GM19351 (cell line): ENCODE results near the gene C2orf66.

Experiments used
- ATAC-seq: cut with Tn5 transposase; IDR thresholded peaks from one replicate; pipeline ENCODE4 v1.9.1; 2021; ENCODE audit warnings: mild to moderate bottlenecking, moderate library complexity; ENCODE audit not compliant: unreplicated experiment

The C2orf66 gene

GRCh38 chr2:196767101-196767500 is 42.1 kb downstream of the C2orf66 start:
- no peak for ATAC-seq

GRCh38 chr2:196759378-196759706 is 49.8 kb downstream of the C2orf66 start:
- no peak for ATAC-seq

- ATAC-seq: no peak
These were observed 50.4 kb downstream of the C2orf66 start for GRCh38 chr2:196758474-196759377.
